ENCODE results near the gene PITPNC1. TPM values are rescaled to one million over a fixed set of nuclear protein-coding genes. Genes with fewer than 3 reads are reported as not detected.

The PITPNC1 gene
- total RNA-seq, 1 donor from 2014 or later, result 21.5 TPM

- Mint-ChIP-seq H3K4me3 (no peak overlapping the region), H3K27ac (ENCODE audit: unreplicated experiment) (no peak overlapping the region), H3K9me3 (peaks cover 3% of the 10 kb centered on the region), H3K36me3 (ENCODE audit: low read depth) (peaks cover 5% of the 10 kb centered on the region), H3K27me3 (ENCODE audit: low read depth) (no peaks in the 10 kb centered on the region), H3K4me1 (peaks cover 4% of the 10 kb centered on the region)
- DNase-seq (ENCODE audit: low read depth, low spot score), result no peak
- no peak for TF ChIP-seq CTCF (conservative IDR thresholded peaks at IDR 0.05)
Measured at GRCh38 chr17:67411397-67411796, 34.3 kb downstream of the PITPNC1 start.

DNA sequence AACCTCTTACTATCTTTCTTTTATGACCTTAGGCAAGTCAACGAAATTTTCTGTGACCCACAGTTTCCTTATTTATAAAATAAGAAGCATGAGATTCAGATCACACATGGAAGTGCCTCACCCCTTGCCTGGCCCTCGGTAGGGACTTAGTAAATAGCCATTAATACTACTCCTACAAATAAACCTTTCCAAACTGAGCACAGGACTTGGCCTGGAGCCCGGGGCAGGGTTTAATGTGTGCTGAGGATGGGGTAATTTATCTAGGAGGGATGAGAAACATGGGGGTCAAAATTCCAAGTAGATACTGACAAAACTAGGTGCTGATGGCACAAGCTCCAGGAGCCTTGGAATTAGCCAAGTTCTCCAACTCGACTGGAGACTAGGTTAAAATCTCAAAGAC is 35.0 kb downstream of the PITPNC1 start:
- no peak overlapping the region for H3K27ac Mint-ChIP-seq (ENCODE audit: unreplicated experiment)
- DNase-seq (ENCODE audit: low read depth, low spot score), result no peak
- peaks cover 5% of the 10 kb centered on the region for H3K36me3 Mint-ChIP-seq (ENCODE audit: low read depth)
- peaks cover 3% of the 10 kb centered on the region for H3K9me3 Mint-ChIP-seq
- peaks cover 4% of the 10 kb centered on the region for H3K4me1 Mint-ChIP-seq
- no peaks in the 10 kb centered on the region for H3K27me3 Mint-ChIP-seq (ENCODE audit: low read depth)
- no peak overlapping the region for H3K4me3 Mint-ChIP-seq
- no peak for TF ChIP-seq CTCF (conservative IDR thresholded peaks at IDR 0.05)

DNA sequence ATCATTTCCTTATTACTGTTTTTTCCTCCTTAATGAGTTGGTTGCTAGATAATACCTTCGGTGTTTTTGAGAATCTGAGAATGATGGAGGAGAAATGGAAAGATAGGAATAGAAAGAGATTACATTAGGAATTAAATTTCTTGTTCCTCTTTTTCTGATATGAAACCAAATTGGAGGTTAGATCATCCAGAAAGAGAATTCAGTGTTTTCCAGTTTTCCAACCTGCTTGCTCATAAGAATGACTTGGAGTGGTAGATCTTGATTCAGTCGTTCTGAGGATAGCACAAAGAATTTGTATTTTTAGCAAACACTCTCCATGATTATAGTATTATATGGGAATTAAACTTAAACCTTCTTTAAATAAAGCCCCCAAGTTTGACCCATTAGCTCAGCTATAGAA is 35.9 kb downstream of the PITPNC1 start:
- DNase-seq (ENCODE audit: low read depth, low spot score), result no peak
- Mint-ChIP-seq H3K4me1 (peaks cover 4% of the 10 kb centered on the region), H3K36me3 (ENCODE audit: low read depth) (peaks cover 5% of the 10 kb centered on the region), H3K9me3 (peaks cover 3% of the 10 kb centered on the region), H3K27ac (ENCODE audit: unreplicated experiment) (no peak overlapping the region), H3K27me3 (ENCODE audit: low read depth) (no peaks in the 10 kb centered on the region), H3K4me3 (no peak overlapping the region)
- no peak for TF ChIP-seq CTCF (conservative IDR thresholded peaks at IDR 0.05)

DNA sequence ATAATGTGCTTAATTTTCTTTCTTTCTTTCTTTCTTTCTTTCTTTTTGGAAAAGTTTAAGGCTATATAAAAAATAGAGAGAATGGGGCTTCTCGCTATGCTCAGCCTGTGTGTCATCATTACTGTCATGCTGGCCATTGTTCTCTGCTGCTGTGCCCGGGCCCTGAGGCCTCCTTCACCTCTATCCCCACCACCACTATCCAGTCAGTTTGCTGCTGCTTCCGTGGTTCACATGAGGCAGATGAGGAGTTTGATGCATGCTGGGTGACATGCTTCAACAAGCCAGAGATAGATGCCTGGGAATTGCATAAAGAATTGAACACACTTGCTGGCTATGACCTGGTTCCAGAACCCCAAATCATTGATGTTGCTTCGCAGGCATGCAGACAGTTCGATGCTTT is 36.3 kb downstream of the PITPNC1 start:
- H3K9me3 Mint-ChIP-seq, result peaks cover 3% of the 10 kb centered on the region
- H3K4me3 Mint-ChIP-seq, result no peak overlapping the region
- H3K36me3 Mint-ChIP-seq (ENCODE audit: low read depth), result peaks cover 5% of the 10 kb centered on the region
- no peak for DNase-seq (ENCODE audit: low read depth, low spot score)
- no peak for TF ChIP-seq CTCF (conservative IDR thresholded peaks at IDR 0.05)
- H3K27me3 Mint-ChIP-seq (ENCODE audit: low read depth), result no peaks in the 10 kb centered on the region
- H3K27ac Mint-ChIP-seq (ENCODE audit: unreplicated experiment), result no peak overlapping the region
- H3K4me1 Mint-ChIP-seq, result peaks cover 4% of the 10 kb centered on the region

GRCh38 chr17:67414130-67414529 is 37.0 kb downstream of the PITPNC1 start:
- Mint-ChIP-seq H3K27ac (ENCODE audit: unreplicated experiment) (no peak overlapping the region), H3K4me1 (peaks cover 4% of the 10 kb centered on the region), H3K36me3 (ENCODE audit: low read depth) (peaks cover 5% of the 10 kb centered on the region), H3K9me3 (no peaks in the 10 kb centered on the region), H3K27me3 (ENCODE audit: low read depth) (no peaks in the 10 kb centered on the region), H3K4me3 (no peak overlapping the region)
- DNase-seq (ENCODE audit: low read depth, low spot score), result no peak
- no peak for TF ChIP-seq CTCF (conservative IDR thresholded peaks at IDR 0.05)

DNA sequence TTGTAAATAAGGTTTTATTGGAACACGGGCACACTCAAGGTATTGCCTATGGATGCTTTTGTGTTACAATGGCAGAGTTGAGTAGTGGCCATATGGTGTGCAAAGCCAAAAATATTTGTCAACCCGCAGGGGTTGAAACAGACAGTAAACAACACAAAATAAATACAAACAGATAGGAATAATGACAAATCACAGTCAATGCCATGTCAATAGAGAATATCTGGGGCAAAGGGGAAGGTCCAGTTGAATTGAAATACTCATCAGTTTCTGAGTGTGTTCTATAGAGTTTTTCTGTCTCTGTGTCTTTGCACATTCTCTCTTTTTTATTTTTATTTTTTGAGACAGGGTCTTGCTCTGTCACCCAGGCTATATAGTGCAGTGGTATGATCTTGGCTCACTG is 37.5 kb downstream of the PITPNC1 start:
- Mint-ChIP-seq H3K4me3 (no peak overlapping the region), H3K9me3 (no peaks in the 10 kb centered on the region), H3K4me1 (peaks cover 4% of the 10 kb centered on the region), H3K27me3 (ENCODE audit: low read depth) (no peaks in the 10 kb centered on the region), H3K36me3 (ENCODE audit: low read depth) (peaks cover 5% of the 10 kb centered on the region), H3K27ac (ENCODE audit: unreplicated experiment) (no peak overlapping the region)
- DNase-seq (ENCODE audit: low read depth, low spot score), result no peak
- TF ChIP-seq CTCF (conservative IDR thresholded peaks at IDR 0.05), result no peak

Measured in neural crest cell (in vitro differentiated cells).